Measurements from ENCODE around the gene PCBP3.

DNA sequence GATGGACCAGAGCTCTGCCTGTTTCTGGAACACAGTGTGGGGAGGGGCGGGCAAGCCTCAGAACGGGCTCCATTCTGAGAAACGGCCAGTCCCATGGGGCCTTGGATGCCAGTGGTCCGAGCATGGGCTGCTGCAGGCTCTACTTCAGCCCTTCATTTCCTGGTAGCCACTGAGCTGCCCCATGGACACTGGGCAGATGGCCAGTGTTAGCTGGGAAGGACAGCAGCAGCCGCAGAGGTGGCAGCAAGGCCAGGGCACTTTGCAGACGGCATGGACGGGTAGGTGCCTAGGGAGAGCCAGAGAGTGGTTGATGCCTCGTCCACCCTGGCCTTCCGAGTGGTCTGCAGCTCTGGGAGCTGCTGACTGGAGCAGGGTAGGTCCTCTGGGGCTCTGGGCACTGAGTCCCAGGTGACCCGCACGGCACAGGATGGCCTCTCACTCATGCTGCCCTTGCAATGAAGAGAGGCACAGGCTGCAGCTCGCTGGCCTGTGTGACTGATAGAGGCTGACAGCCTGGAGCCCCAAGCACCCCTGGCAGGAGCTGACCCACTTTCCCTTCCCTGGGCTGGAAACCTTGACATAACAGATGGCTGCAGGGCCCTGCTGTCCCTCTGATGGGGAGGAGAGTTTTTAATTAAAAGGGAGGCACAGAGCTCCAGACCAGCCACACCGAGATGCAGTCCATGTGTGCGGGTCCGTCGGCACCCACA, 250.4 kb downstream of the PCBP3 start:
- TF ChIP-seq, protein P1, sequence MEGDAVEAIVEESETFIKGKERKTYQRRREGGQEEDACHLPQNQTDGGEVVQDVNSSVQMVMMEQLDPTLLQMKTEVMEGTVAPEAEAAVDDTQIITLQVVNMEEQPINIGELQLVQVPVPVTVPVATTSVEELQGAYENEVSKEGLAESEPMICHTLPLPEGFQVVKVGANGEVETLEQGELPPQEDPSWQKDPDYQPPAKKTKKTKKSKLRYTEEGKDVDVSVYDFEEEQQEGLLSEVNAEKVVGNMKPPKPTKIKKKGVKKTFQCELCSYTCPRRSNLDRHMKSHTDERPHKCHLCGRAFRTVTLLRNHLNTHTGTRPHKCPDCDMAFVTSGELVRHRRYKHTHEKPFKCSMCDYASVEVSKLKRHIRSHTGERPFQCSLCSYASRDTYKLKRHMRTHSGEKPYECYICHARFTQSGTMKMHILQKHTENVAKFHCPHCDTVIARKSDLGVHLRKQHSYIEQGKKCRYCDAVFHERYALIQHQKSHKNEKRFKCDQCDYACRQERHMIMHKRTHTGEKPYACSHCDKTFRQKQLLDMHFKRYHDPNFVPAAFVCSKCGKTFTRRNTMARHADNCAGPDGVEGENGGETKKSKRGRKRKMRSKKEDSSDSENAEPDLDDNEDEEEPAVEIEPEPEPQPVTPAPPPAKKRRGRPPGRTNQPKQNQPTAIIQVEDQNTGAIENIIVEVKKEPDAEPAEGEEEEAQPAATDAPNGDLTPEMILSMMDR (IDR thresholded peaks at IDR 0.05): no peak
- no peak for TF ChIP-seq POLR2A (IDR thresholded peaks at IDR 0.05)
